Activated CD4-positive, CD25-positive, alpha-beta regulatory T cell treated with anti-CD3 and anti-CD28 coated beads, Interleukin-2, amount 50 U/mL, for 24 hours (primary cell): ENCODE results near the gene AKR1B15.
"Not testable (repeated sequence)": the region's sequence is repeated elsewhere in the genome, so short reads cannot be mapped to it uniquely, and the experiment has no call there.

Experiments
- ATAC-seq, 2 donors: fragments of 150-1000 bp; cut with Tn5 transposase; one replicate each; pipeline ENCODE4 v1.10.0; 2021; ENCODE audit warnings: mild to moderate bottlenecking in 1 of 2, moderate library complexity in 1 of 2

AKR1B15 gene

DNA sequence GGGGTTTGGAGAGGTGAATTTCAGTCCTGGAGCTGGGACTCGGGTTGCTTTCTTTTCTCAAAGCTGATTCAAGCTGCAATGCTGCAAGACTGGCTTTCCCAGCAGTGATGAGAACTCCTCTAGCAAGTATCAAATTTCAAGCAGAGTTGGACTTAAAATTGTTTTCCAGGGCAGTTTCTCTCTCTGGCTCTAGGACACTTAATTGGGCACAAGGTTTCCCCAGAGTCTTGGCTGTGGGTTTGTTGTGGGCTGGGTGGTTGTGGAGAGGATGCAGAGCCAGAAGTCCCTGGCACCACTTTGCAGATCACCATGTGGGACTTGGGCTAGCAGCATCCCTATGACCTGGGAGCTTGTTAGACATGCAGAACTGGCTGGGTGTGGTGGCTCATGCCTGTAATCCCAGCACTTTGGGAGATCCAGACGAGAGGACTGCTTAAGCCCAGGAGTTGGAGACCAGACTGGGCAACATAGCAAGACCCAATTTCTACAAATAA is 16.8 kb downstream of the AKR1B15 start:
- no peak for ATAC-seq

DNA sequence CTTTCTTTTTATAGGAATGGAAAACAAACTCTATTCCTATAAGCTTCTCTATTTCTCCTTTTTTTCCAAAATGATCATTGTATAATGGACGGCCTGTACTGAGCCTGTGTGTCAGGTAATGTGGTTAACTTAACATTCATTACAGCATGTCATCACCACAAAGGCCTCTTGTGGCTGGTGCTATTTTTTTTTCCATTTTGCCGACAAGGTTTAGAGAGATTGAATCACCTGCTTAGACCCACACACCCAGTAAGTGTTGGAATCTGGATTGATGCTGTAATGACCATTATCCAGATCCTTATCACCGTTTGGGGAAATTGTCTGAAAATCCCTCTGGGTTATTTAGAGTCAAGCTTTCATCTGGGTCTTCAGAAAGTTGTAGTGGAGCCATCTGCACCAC is 18.5 kb downstream of the AKR1B15 start:
- ATAC-seq = no peak

DNA sequence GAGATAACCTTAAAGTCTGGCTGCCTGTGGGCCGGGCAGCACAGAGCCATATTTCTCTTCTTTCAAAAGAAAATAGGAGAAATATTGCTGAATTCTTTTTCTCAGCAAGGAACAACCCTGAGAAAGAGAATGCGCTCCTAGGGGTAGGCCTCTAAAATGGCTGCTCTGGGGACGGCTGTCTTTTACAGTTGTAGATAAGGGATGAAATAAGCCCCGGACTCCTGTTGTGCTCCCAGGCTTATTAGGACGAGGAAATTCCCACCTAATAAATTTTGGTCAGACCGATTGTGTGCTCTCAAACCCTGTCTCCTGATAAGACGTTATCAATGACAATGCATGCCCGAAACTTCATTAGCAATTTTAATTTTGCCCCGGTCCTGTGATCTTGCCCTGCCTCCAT is 21.1 kb downstream of the AKR1B15 start:
- not testable (repeated sequence) for ATAC-seq

DNA sequence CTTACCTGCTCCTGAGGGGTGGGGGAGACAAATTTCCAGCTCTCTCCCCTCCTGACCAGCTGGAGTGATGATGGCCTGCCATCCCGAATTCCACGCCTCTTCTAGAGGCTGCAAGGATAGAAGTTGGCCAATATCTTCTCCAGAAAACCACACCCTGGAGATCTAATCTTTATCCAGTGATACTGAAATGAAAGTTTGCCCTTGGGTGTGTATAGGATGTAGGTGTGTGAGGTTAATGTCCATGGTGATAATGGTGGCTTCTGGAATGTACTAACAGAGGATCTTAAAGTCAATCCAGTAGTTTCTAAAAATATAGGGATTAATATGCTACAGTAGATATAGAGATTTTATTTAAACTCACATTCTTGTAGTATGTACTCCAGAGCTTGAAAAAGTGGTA is 22.2 kb downstream of the AKR1B15 start:
- ATAC-seq = no peak

DNA sequence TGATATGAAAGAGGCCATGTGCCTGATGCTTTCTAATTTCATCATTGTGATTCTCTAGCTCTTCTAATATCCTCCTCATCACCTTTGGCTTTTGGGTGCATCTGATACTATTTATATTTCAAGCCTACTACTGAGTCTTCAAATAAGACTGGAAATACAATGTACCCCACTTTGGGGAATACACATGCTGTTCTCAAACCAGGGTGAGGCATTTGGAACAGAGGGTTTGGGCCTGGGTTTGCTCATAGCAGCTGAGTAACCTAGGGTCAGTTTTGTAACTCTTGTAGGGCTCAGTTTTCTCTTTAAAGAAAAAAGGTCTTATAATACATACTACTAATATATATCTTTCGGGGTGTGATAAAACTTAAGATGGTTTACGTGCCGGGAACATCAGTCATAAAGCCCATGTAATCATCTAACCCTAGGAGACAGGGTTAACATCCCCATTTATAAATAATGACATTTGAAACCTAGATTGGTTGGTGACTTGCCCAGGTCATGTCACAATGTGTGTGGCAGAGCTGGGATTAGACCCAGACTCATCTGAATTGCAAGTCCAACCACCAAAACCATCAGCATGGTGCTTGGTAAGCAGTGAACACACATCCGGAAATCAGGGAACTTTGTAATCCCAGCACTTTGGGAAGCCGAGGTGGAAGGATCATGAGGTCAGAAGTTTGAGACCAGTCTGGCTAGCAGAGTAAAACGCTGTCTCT is 23.0 kb downstream of the AKR1B15 start:
- no peak for ATAC-seq

DNA sequence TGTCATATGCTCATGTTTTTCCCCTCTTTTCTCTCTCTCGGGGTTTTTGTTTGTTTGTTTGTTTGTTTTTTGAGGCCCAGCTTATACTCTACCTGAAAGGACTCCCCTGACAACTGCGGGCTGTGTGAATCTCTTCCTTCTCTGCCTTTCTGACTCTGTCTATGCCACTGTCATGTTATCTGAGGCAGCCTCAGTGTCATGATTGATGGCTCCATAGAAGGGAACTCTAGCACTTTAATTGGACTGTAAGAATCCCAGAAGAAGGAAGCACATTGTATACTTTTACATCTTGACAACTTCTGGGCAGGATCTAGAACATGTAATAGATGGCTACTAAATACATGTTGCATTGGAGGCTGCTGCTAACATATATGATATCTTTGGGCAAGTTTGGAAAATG is 25.4 kb downstream of the AKR1B15 start:
- ATAC-seq = no peak

DNA sequence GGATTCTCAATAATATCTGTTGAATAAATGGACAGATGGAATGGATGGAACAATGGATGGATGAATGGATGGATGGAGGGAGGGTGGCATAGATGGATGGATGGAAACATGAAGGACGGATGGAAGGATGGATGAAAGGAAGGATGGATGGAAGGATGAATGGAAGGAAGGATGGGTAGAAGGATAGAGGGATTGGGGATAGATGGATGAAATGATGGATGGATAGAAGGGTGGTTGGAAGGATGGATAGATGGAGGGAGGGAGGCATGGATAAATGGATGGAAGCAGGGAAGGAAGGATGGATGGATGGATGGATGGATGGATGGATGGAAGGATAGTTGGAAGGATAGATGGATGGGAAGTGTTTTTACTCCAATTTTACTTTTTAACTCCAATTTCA is 35.4 kb downstream of the AKR1B15 start:
- ATAC-seq = no peak

DNA sequence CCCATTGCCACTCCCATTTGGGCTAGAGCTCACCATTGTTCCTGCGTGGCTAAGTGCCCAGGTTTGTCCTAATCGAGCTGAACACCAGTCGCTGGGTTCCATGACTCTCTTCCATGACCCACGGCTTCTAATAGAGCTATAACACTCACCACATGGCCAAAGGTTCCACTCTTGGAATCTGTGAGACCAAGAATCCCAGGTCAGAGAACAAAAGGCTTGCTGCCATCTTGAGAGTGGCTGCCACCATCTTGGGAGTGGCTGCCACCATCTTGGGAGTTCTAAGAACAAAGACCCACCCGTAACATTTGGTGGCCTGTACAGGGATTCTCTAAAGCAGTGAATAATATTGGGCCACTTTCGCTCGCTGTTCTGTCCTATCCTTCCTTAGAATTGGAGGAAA is 37.0 kb downstream of the AKR1B15 start:
- ATAC-seq = no peak

DNA sequence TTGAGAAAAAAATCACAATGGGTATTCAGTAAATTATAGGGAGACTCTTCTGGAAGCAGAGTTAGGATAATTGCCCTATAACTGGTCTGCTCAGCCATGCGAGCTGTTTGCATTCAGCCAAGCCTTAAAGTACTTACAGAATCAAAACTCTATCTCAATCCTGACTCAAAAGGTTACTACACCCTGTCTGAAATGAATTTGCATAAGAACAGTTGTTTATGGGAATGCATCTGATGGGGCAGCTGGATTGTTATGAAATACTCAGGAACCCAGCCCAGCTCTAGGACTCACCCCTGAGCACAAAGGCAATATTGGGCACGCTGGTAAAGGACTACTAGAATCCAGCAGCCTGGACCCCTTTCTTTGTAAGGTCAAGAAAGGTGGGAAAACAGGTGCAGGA is 38.8 kb downstream of the AKR1B15 start:
- ATAC-seq = no peak

DNA sequence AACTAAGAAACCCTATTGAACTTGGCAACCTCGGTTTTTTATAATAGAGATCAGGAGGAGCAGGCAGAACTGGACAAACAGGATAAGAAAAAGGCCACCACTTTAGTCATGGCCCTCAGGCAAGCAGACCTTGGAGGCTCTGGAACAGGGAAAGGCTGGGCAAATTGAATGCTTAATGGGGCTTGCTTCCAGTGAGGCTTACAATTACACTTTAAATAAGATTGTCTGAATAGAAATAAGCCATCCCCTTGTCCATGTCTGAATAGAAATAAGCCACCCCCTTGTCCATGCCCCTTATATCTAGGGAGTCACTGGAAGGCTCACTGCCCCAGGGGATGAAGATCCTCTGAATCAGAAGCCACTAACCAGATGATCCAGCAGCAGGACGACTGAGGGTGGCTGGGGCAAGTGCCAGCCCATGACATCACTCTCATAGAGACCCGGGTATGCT is 40.6 kb downstream of the AKR1B15 start:
- no peak for ATAC-seq

DNA sequence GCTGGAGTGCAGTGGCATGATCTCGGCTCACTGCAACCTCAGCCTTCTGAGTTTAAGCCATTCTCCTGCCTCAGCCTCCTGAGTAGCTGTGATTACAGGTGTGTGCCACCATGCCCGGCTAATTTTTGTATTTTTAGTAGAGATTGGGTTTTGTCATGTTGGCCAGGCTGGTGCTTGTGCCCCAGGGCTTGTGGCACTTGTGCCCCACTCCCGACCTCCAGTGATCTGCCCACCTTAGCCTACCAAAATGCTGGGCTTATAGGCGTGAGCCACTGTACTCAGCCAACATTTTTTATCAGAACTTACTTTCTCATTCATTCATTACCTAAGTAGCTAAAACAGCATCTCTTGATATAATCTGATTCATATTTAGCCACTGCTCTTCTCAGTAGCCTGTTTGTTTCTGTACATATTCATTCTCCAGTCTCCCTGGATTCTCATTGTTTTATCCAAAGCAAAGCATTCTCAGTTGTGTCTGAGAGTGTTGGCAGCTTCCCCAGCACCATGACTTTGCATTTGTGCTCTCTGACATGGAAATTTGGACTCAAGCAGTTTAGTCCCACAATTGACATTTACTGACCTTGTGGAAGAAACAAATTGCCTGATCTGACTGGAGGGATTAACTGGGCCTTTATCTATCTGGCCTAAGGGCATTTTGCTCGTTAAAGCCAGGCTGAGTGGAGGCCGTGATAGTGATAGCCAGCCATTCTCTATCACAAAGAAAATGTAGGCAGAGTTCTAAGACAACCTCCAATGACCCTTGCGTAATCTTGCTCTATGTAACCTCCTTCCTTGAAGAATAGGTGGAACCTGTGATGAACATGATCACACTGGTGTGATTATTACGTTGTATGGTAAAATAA is 44.9 kb downstream of the AKR1B15 start:
- ATAC-seq = no peak

DNA sequence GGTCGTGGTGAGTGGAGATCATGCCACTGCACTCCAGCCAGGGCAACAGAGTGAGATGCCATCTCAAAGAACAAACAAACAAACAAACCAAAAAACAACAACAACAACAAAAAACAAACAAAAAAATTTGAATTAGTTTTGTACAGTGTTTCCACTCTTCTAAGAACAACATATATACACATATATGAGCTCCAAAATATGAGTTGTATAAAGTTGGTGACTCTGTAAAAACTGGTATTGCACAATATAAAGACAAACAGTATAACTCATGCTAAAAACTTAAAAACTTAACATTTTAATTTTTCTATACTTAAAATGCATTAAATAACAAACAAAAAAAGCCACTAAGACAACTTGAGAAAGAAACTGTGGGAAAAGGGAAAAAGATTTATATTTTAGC is 46.0 kb downstream of the AKR1B15 start:
- no peak for ATAC-seq

DNA sequence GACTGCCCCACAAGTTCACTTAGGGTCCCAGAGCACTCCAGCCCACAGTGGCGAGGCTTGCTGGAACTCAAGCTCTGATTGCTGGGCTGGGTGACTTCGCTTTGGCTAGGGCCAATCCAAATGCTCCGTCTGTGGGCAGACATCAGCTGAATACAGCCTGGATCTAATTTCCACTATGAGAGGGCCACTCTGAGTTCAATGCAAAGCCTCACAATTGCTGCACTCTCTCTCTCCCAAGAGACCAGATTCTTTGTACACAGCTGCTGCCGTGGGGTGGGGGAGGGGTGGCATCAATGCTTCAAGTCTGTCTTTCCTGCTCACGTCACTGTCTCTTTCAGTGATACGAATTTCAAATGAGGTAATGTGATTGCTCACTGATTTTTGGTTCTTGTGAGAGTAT is 50.5 kb downstream of the AKR1B15 start:
- no peak for ATAC-seq

DNA sequence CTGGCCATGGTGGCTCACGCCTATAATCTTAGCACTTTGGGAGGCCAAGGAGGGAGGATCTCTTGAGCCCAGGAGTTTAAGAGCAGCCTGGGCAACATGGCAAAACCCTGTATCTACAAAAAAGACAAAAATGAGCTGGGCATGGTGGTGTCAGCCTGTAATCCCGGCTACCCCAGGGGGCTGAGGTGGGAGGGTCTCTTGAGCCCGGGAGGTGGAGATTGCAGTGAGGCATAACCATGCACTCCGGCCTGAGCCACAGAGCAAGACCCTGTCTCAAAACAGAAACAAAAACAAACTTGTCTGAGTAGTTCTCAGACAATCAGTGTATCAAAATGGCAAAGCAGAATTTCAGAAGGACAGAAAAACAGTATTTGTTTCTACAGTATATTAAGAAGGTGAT is 52.5 kb downstream of the AKR1B15 start:
- ATAC-seq = no peak

DNA sequence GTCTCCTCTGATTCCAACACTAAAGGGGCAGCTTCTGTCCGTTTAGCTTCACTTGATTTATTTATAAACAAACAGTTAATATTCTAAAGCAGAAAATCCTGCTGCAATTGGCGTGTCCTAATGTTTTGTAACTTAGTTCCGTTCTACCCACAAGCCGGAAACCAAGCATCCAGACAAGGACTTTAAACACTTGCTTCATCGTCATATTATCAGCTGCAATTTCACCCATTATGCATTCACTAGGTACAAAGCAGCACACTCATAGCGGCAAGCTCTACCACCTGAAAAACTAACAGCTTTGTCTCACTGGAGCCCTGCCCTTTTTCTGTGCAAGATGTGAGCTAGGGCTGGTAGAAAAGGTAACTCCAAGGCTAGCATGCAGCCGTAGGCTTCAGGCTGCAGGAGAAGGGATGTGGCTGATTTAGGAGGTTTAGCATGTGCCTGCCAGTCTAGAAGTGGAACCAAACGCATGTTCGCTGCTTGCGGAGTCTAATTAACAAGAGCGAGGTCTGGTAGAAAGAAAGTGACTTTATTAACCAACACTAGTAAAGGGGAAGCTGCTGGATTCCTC is 54.1 kb downstream of the AKR1B15 start:
- ATAC-seq = no peak

DNA sequence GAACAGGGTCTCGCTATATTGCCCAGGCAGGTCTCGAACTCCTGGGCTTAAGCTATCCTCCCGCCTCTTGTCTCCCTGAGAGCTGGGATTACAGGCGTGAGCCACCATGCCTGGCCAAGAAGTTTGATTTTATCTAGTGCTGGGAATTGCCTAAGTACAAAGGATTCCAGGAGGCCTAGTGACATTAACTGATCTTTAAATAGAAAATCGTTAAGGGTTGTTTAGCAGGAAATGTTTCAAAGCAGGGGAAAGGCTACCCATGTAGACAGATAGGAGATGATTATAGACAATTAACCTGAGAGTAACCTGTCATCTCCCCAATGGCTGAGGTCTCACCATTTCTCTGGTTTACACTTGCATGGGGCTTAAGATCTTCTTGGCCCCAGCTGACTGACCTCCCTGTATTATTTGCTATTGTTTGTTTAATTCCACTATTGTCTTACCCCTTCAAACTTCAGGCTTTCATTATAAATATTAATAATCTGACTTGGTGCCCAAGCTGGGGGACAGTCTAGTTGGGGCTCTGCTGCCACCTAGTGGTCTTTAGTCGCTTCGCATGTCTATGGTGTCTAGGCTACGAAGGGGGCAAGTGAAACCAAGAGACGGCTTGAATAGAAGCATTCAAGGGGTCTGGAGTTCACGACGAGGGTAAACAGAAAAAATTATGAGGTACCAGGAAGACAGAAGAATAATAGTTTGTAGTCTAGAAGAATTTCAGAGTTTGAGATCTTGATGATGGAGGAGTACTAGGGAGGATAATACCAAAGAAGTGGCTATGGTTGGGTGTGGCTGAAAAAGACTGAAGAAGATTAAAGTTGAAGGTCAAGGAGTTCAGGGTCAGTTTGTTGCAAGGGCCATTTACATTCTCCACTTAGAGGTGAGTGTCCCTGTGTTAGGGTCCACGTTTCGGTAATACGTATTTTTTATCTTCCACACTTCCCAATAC is 57.3 kb downstream of the AKR1B15 start:
- ATAC-seq = peak; percentile 78 to 85

DNA sequence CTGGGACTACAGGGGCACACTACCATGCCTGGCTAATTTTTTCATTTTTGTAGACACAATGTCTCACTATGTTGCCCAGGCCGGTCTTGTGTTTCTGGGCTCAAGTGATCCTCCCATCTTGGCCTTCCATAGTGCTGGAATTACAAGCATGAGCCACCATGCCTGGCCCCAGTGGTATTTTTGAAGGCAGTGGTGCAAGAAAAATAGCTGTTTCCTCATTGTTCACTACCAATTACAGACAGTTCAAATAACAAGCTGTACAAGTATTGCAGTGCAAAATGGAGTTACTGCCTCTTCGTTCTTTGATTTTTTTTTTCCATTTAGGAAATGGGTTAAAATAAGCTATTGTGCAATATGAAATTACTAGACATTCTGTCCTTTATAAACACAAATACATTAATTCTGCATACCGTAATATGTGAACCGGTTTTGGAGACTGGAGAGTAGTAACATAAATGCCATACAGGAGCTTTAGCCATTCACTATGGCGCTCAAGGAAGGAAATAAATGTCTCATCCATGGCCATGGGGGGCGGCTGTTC is 62.8 kb downstream of the AKR1B15 start:
- ATAC-seq = no peak

DNA sequence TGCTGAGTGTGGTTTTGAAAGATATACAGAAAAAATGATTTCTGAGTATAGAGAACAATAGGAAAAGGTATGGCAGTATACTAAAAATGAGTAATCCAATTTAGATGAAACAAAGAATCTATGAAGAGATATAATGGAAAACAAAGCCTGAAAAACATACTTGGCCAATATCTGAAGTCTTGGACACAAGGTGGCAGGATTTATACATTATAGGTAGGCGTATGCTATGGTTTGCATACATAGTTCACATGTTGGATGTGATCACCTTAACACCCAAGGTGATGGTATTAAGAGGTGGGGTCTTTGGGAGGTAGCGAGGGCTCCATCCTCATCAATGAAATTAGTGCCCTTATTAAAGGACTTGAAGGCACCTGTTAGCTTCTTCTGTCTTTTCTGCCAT is 63.3 kb downstream of the AKR1B15 start:
- ATAC-seq = no peak

DNA sequence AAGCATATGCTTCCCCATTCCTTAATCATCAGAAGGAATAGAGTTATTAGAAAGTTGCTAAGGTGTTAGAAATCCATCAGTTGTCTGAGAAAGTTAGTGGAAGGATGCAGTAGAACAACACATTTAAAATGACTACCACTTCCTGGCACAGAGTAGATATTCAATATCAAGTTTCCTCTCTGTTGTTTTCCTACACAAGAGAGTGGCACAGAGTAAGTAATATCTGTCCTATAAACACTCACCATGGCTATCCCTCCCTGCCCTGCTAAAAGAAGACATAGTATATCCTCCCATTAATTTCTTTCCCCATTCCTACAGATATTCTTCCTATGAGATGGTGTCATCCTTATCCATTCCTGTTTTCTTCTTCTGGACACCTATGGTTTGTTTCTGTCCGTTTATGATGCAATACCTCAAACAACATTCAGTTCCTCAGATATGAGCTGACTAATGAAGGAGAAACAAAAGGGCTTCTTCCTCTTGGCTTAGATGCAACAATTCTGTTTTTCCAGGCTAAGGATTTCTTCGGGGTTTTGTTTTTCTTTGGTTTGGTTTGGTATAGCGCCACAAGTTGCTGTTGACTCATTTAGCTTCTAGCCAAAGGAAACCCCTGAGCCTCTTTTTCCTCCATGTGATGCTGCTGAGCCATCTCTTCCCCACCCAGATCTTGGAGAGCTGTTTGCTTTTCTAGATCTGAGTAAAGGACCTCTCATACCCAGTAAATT is 64.9 kb downstream of the AKR1B15 start:
- ATAC-seq = no peak

DNA sequence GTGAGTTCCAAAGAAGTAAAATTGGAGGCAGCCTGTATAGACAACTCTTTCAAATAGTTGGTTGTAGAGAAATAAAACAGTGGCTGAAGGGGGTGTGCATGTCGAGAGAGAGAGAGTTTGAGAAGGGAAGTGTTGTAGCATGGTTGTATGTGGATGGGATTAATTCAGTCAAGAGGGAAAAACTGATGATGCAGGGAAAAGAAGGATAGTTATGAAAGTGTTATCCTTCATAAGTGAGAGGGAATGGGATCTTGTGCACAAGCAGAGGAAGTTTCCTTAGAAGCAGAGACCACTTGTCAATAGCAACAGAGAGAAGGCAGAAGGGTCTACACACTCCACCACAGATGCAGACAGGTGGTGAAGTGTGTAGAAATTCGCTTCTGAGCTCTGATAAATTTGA is 67.7 kb downstream of the AKR1B15 start:
- ATAC-seq = no peak

DNA sequence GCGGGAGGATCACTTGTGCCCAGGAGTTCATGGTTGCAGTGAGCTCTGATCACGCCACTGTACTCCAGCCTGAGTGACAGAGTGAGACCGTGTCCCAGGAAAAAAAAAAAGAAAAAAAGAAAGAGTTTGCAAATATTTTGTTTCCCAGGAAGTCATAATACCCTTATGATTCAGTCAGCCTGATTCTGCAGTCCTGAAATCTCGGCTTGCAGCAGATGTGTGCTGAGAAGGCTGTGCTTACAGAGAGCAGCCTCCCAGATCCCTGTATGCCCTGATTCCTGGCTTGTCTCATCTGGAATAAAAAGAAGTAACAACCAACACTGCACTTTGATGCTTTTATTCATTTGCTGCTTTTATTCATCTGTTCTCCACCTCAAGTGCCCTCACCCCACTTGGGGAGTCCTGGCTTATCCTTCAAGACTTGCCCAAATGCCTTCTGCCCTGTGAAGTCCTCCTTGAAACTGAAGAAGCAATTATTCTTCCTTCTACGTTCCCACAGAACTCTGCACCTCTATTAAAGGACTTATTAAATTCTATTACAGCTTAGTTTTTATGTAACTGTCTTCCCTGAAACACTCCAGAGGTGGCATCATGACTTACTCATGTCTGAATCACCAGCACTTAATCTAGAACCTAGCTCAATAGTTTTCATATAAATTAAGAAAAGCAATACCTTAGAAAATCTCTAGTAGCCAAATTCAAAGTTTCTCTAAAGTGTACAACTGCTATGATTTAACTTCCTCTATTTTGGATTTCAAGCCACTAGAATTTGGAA is 70.0 kb downstream of the AKR1B15 start:
- ATAC-seq = no peak
